H1 (cell line): ENCODE results near the gene PREB. TPM values are rescaled to one million over a fixed set of nuclear protein-coding genes. Genes with fewer than 3 reads are reported as not detected.
A peak's percentile ranks its signal among the peaks of the same experiment; 100 is the strongest.

Experiments
- CTCF ChIA-PET: fragments of 300-600 bp; sonication (Branson Sonifier 250); formaldehyde crosslinking; loops from one replicate; lab custom pipeline; 2021; ENCODE audit not compliant: partially characterized antibody; lab: Charles Lee
- POLR2A ChIA-PET: fragments of 300-600 bp; sonication (Branson Sonifier 250); formaldehyde crosslinking; loops from one replicate; lab custom pipeline; 2021; ENCODE audit warnings: inconsistent platforms; ENCODE audit not compliant: partially characterized antibody; lab: Charles Lee
- DNase-seq, 2 experiments: peaks; one replicate each; pipeline versions ENCODE4 v3.0.0 to v3.0.0-alpha.2; 2010 to 2022; ENCODE audit warnings: low spot score in 2 of 2, low read depth in 1 of 2, mixed read lengths in 1 of 2
- FAIRE-seq: peaks from 2 replicates; lab custom pipeline; 2011; peaks lifted over from hg19 to GRCh38; lab: Jason Lieb, UNC
- H2AFZ ChIP-seq: 2 replicates; pipeline ENCODE4 v1.8.1; 2012; ENCODE audit warnings: low read length, inconsistent platforms
- H2AK5ac ChIP-seq: 2 replicates; pipeline ENCODE4 v1.6.1; 2013; ENCODE audit warnings: low read depth, low read length
- H2BK120ac ChIP-seq: replicated peaks from 2 replicates; pipeline ENCODE3; 2013; ENCODE audit warnings: low read depth, low read length, inconsistent platforms
- H2BK12ac ChIP-seq: 2 replicates; pipeline ENCODE4 v1.6.1; 2013; ENCODE audit warnings: low read depth, low read length
- H2BK15ac ChIP-seq: 2 replicates; pipeline ENCODE4 v1.6.1; 2013; ENCODE audit warnings: low read length
- H2BK20ac ChIP-seq: 2 replicates; pipeline ENCODE4 v1.6.1; 2013; ENCODE audit warnings: low read length
- H2BK5ac ChIP-seq: 2 replicates; pipeline ENCODE4 v1.6.1; 2013; ENCODE audit warnings: low read depth, low read length
- H3K14ac ChIP-seq: 2 replicates; pipeline ENCODE4 v1.6.1; 2013; ENCODE audit warnings: inconsistent platforms; ENCODE audit not compliant: insufficient read length
- H3K18ac ChIP-seq: 2 replicates; pipeline ENCODE4 v1.6.1; 2013; ENCODE audit warnings: low read length; ENCODE audit errors: extremely low read depth
- H3K23ac ChIP-seq: 2 replicates; pipeline ENCODE4 v1.6.1; 2013; ENCODE audit warnings: inconsistent platforms; ENCODE audit not compliant: insufficient read length
- H3K23me2 ChIP-seq: 2 replicates; pipeline ENCODE4 v1.6.1; 2013; ENCODE audit warnings: low read depth, low read length
- H3K27ac ChIP-seq: 2 replicates; pipeline ENCODE4 v1.6.1; 2011; ENCODE audit warnings: low read depth, low read length, inconsistent platforms
- H3K27me3 ChIP-seq, 4 experiments: replicated peaks in 1 of 4; 1 replicate in 1 of 4; 2 replicates in 3 of 4; pipeline versions ENCODE4 v1.6.1 to v1.8.1; 2011 to 2013; ENCODE audit warnings: low read length in 3 of 4, mild to moderate bottlenecking in 3 of 4, inconsistent platforms in 2 of 4, mixed read lengths in 2 of 4, moderate library complexity in 1 of 4; ENCODE audit not compliant: control insufficient read depth in 3 of 4, insufficient read depth in 3 of 4; ENCODE audit errors: extremely low read depth in 1 of 4
- H3K36me3 ChIP-seq, 4 experiments: 2 replicates each; pipeline versions ENCODE4 v1.6.1 to v1.8.1; 2011 to 2013; ENCODE audit warnings: mild to moderate bottlenecking in 4 of 4, low read length in 3 of 4, moderate library complexity in 2 of 4, control low read depth in 1 of 4, inconsistent platforms in 1 of 4; ENCODE audit not compliant: insufficient read depth in 4 of 4, control insufficient read depth in 2 of 4
- H3K4ac ChIP-seq: replicated peaks from 2 replicates; pipeline ENCODE3; 2013; ENCODE audit warnings: low read length, low read depth, mixed read lengths, inconsistent platforms; ENCODE audit not compliant: insufficient read length
- H3K4me1 ChIP-seq, 4 experiments: replicated peaks in 1 of 4; 1 replicate in 1 of 4; 2 replicates in 3 of 4; pipeline versions ENCODE4 v1.6.1 to v1.8.1; 2011 to 2013; ENCODE audit warnings: low read length in 3 of 4, inconsistent platforms in 2 of 4, mixed read lengths in 1 of 4; ENCODE audit not compliant: insufficient read depth in 4 of 4, control insufficient read depth in 3 of 4
- H3K4me2 ChIP-seq, 2 experiments: 2 replicates each; pipeline versions ENCODE4 v1.6.1 to v1.8.1; 2011 to 2013; ENCODE audit warnings: low read depth in 2 of 2, low read length in 2 of 2, control low read depth in 1 of 2, inconsistent platforms in 1 of 2, mild to moderate bottlenecking in 1 of 2; ENCODE audit not compliant: insufficient read depth in 1 of 2
- H3K4me3 ChIP-seq, 4 experiments: fragments of 200-600, 300-600 bp in 1 of 4; sonication (generic), shearing (Covaris generic), sonication (Bioruptor Twin) in 1 of 4; 2 replicates each; pipeline versions ENCODE4 v1.5.1 to v1.8.1; 2011 to 2016; ENCODE audit warnings: low read length in 4 of 4, low read depth in 3 of 4, control low read depth in 2 of 4, inconsistent platforms in 2 of 4, mild to moderate bottlenecking in 2 of 4, mixed read lengths in 1 of 4, moderate library complexity in 1 of 4; ENCODE audit not compliant: insufficient read depth in 2 of 4; ENCODE audit errors: extremely low read depth in 1 of 4
- H3K56ac ChIP-seq: replicated peaks from 2 replicates; pipeline ENCODE3; 2013; ENCODE audit warnings: low read depth, mild to moderate bottlenecking, mixed read lengths, low read length, inconsistent platforms; ENCODE audit not compliant: insufficient read length
- H3K79me1 ChIP-seq: 2 replicates; pipeline ENCODE4 v1.6.1; 2013; ENCODE audit warnings: low read depth, low read length, control low read depth
- H3K79me2 ChIP-seq, 2 experiments: 2 replicates each; pipeline versions ENCODE4 v1.6.1 to v1.8.1; 2012 to 2013; ENCODE audit warnings: low read length in 2 of 2, mild to moderate bottlenecking in 2 of 2, inconsistent platforms in 1 of 2; ENCODE audit not compliant: insufficient read depth in 2 of 2, control insufficient read depth in 1 of 2
- H3K9ac ChIP-seq, 4 experiments: replicated peaks in 1 of 4; 1 replicate in 1 of 4; 2 replicates in 3 of 4; pipeline versions ENCODE4 v1.6.1 to v1.8.1; 2011 to 2013; ENCODE audit warnings: low read depth in 3 of 4, low read length in 3 of 4, control low read depth in 2 of 4, mild to moderate bottlenecking in 2 of 4, moderate library complexity in 2 of 4, inconsistent platforms in 1 of 4; ENCODE audit errors: extremely low read depth in 1 of 4
- H3K9me3 ChIP-seq, 2 experiments: 2 replicates each; pipeline versions ENCODE4 v1.6.1 to v1.8.1; 2012 to 2013; ENCODE audit warnings: mild to moderate bottlenecking in 2 of 2, moderate library complexity in 2 of 2, control low read depth in 1 of 2, inconsistent platforms in 1 of 2, low read depth in 1 of 2, low read length in 1 of 2, mixed read lengths in 1 of 2; ENCODE audit not compliant: insufficient read depth in 2 of 2
- H4K20me1 ChIP-seq, 2 experiments: replicated peaks in 1 of 2; 2 replicates each; pipeline versions ENCODE3 to v1.8.1; 2011 to 2013; ENCODE audit warnings: inconsistent platforms in 2 of 2, low read length in 2 of 2, mild to moderate bottlenecking in 1 of 2; ENCODE audit not compliant: insufficient read depth in 2 of 2, control insufficient read depth in 1 of 2
- H4K5ac ChIP-seq: 2 replicates; pipeline ENCODE4 v1.6.1; 2013; ENCODE audit warnings: low read length, low read depth, mixed read lengths, inconsistent platforms; ENCODE audit not compliant: insufficient read length
- H4K8ac ChIP-seq: 2 replicates; pipeline ENCODE4 v1.8.0; 2013; ENCODE audit warnings: mild to moderate bottlenecking, moderate library complexity, low read length, inconsistent platforms; ENCODE audit not compliant: insufficient read depth; ENCODE audit errors: extremely low read depth
- H4K91ac ChIP-seq: replicated peaks from 2 replicates; pipeline ENCODE3; 2013; ENCODE audit warnings: low read length, mixed read lengths, inconsistent platforms; ENCODE audit not compliant: insufficient read length
- ASH2L ChIP-seq: fragments of 200-600, 300-600 bp; sonication (generic); IDR thresholded peaks from one replicate; pipeline ENCODE4 v1.7.1; 2017; ENCODE audit warnings: low read length
- CTBP2 ChIP-seq: IDR thresholded peaks from 2 replicates; pipeline ENCODE4 v1.7.0; 2011; ENCODE audit warnings: borderline replicate concordance, mild to moderate bottlenecking, moderate library complexity, mixed read lengths, low read length; ENCODE audit not compliant: insufficient read depth, insufficient read length
- NANOG ChIP-seq: IDR thresholded peaks from 2 replicates; pipeline ENCODE4 v1.6.1; 2011; ENCODE audit warnings: low read length, low read depth, mild to moderate bottlenecking, inconsistent platforms; ENCODE audit not compliant: insufficient read depth, poor library complexity, severe bottlenecking
- RAD21 ChIP-seq, 2 experiments: IDR thresholded peaks in 1 of 2; conservative IDR thresholded peaks in 1 of 2; 2 replicates each; pipeline ENCODE4 v1.6.1; 2011; ENCODE audit warnings: low read depth in 2 of 2, low read length in 2 of 2, improper control_type of control experiment in 1 of 2, inconsistent platforms in 1 of 2, mild to moderate bottlenecking in 1 of 2, moderate library complexity in 1 of 2
- SP2 ChIP-seq: IDR thresholded peaks from 2 replicates; pipeline ENCODE4 v1.6.1; 2012; ENCODE audit warnings: mild to moderate bottlenecking, low read length, inconsistent platforms
- SRF ChIP-seq: IDR thresholded peaks from 2 replicates; pipeline ENCODE4 v1.6.1; 2011; ENCODE audit warnings: mild to moderate bottlenecking, low read depth, low read length, moderate library complexity
- WGBS, 2 experiments: shearing (Covaris generic) in 1 of 2; methylation state at CpG; one replicate each; pipeline versions ENCODE4 v1.1.6 to v1.1.7; 2013 to 2015; ENCODE audit warnings: low lambda C conversion rate in 2 of 2, mixed read lengths in 2 of 2, inconsistent platforms in 1 of 2, low coverage in 1 of 2, missing lambda C conversion rate in 1 of 2; ENCODE audit not compliant: insufficient replicate concordance in 2 of 2, insufficient coverage in 1 of 2, insufficient read length in 1 of 2; ENCODE audit errors: extremely low coverage in 1 of 2, missing lambda C conversion rate in 1 of 2; 5-methylcytosine and 5-hydroxymethylcytosine counted together
- polyA plus RNA-seq, 7 experiments: library from polyadenylated mRNA; depleted of rRNA in 3 of 7; stranded (reverse) in 5 of 7; unstranded in 2 of 7; fragments of >200 nt in 5 of 7; fragments of 200-250 nt in 2 of 7; gene quantifications; 1 replicate in 5 of 7; 2 replicates in 1 of 7; 4 replicates in 1 of 7; pipeline versions ENCODE4 v1.2.1 to v1.2.3, GENCODE V29; 2011 to 2013; ENCODE audit warnings: missing spikeins in 2 of 7, mixed read lengths in 2 of 7
- total RNA-seq: library from RNA; stranded (reverse); fragmentation: NEBNext Ultra II Directional; extraction: Animal tissue kit (Norgen Biotek cat#: 25700); gene quantifications from 2 replicates; pipeline ENCODE4 v1.2.1, GENCODE V29; 2021
- TF ChIP-seq, protein P1 (sequence below): IDR thresholded peaks from 2 replicates; pipeline ENCODE4 v1.6.1; 2012; ENCODE audit warnings: inconsistent platforms

Gene PREB
- total and polyA plus RNA-seq, 2 of the 8 experiments (the other 6 are each of a cell fraction or from before 2014, with no cell fraction given) = 54.1 to 72.2 TPM

DNA sequence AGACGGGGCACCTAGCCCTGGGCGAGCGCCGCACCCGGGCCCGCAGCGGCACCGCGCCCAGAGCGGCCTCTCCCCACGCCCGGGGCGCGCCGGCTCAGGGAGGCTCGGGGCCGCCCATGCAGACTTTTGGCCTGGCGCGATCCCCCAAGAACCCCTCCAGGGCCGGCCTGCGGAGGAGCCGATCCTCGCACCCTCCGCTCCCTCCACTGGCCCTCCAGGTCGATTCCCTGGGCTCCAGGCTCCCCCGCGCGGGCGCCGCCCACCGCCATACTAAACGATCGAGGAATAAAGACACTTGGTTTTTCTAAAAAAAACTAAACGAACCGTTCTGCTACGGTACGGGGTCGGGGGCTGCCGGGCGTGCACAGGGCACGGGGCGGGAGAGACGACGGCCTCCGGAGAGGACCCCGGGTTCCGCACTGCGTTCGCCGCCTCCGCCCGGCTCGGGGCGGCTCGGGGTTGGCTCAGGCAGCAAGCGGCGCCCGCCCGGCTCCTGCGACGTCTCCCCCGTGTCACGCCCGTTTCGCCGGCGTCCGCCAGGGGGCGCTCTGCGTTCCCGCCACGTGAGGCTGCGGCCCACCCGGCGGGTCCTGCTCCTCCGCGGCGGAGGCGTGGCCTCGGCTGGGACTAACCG is 48.2 kb downstream of the PREB start:
- peak overlapping the region; percentile 85 for H4K8ac ChIP-seq
- H4K5ac ChIP-seq = no peak overlapping the region
- H3K18ac ChIP-seq = peak overlapping the region; percentile 87
- H2BK5ac ChIP-seq = no peak overlapping the region
- peak overlapping the region; percentile 70 to 84 for H3K4me2 ChIP-seq
- peak overlapping the region; percentile 44 to 75 (median 61) for H3K4me3 ChIP-seq
- H4K20me1 ChIP-seq = peaks cover 0 to 1% of the 10 kb centered on the region in 2 experiments
- no peak overlapping the region for H4K91ac ChIP-seq
- no peak overlapping the region for H2BK20ac ChIP-seq
- peak overlapping the region; percentile 25; the same call in 1 of the 2 replicates for H2AFZ ChIP-seq
- H2BK15ac ChIP-seq = no peak overlapping the region
- no peak overlapping the region for H2BK12ac ChIP-seq
- no peak overlapping the region for H3K23ac ChIP-seq
- H3K56ac ChIP-seq = peak overlapping the region; percentile 13
- no peaks in the 10 kb centered on the region for H3K9me3 ChIP-seq
- CTCF ChIA-PET = interaction anchor here (0.8 to 16.5 kb wide), 17 partner anchors 8 to 207 kb away, joined by 3 to 160 read pairs (median 5); partner anchors contain the start of genes AGBL5, PREB and SLC5A6
- H3K79me1 ChIP-seq = no peaks in the 10 kb centered on the region
- POLR2A ChIA-PET = interaction anchor here (0.6 to 5.9 kb wide), 8 partner anchors 11 to 126 kb away, joined by 3 to 63 read pairs (median 6); partner anchors contain the start of genes AGBL5, ATRAID, OST4 and SLC5A6
- FAIRE-seq (no peak), DNase-seq (peak; percentile 79 to 99)
- no peaks in the 10 kb centered on the region for H3K79me2 ChIP-seq
- no peak overlapping the region for H3K14ac ChIP-seq
- no peaks in the 10 kb centered on the region for H3K36me3 ChIP-seq
- H3K4me1 ChIP-seq = peaks cover 4 to 23% (median 6%) of the 10 kb centered on the region in 4 experiments; a peak in 6 of 7 replicates
- peaks cover 13% of the 10 kb centered on the region; the same call in 1 of the 2 replicates for H3K23me2 ChIP-seq
- H3K27me3 ChIP-seq = peaks cover 0 to 9% (median 4%) of the 10 kb centered on the region in 4 experiments; a peak in 2 of 7 replicates
- no peak overlapping the region for H3K4ac ChIP-seq
- H2BK120ac ChIP-seq = no peak overlapping the region
- no peak overlapping the region for H3K27ac ChIP-seq
- 1% methylated on average over 42 of the region's 81 CpGs; no CpG with 5 or more reads in 1 of the 2 experiments for WGBS, 2 experiments
- no peak overlapping the region for H2AK5ac ChIP-seq
- peak overlapping the region; percentile 10 to 38 (median 25); a peak in 5 of 7 replicates for H3K9ac ChIP-seq
- no peak for TF ChIP-seq SP2
- peak; percentile 58 for TF ChIP-seq ASH2L
- peak; percentile 32 to 48 for TF ChIP-seq RAD21 (IDR thresholded peaks at IDR 0.05 in 1 of 2, conservative IDR thresholded peaks at IDR 0.05 in 1 of 2; ENCODE audit: low read depth in 2 of 2, low read length in 2 of 2)
- peak; percentile 20; the same call in 1 of the 2 replicates for TF ChIP-seq SRF
- TF ChIP-seq, protein P1, sequence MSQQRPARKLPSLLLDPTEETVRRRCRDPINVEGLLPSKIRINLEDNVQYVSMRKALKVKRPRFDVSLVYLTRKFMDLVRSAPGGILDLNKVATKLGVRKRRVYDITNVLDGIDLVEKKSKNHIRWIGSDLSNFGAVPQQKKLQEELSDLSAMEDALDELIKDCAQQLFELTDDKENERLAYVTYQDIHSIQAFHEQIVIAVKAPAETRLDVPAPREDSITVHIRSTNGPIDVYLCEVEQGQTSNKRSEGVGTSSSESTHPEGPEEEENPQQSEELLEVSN = peak; percentile 75
- no peak for TF ChIP-seq NANOG
- TF ChIP-seq CTBP2 = peak; percentile 84
